Sigmoid colon (tissue), 7 donors: Measurements from ENCODE around the gene ANTXR2. TPM values are rescaled to one million over a fixed set of nuclear protein-coding genes. Genes with fewer than 3 reads are reported as not detected.
A peak's percentile ranks its signal among the peaks of the same experiment; 100 is the strongest.

Source experiments
- DNase-seq: peaks from one replicate; pipeline ENCODE4 v3.0.0-alpha.2; 2019
- H3K27ac ChIP-seq, 4 donors: fragments of 200-600 bp; sonication (generic); one replicate each; pipeline ENCODE4 v1.5.1; 2016 to 2019; ENCODE audit warnings: mild to moderate bottlenecking in 1 of 4
- H3K27me3 ChIP-seq, 3 donors: fragments of 200-600 bp; sonication (generic); one replicate each; pipeline ENCODE4 v1.5.1; 2019; ENCODE audit warnings: mild to moderate bottlenecking in 1 of 3
- H3K36me3 ChIP-seq, 4 donors: fragments of 200-600 bp; sonication (generic); one replicate each; pipeline ENCODE4 v1.5.1; 2016 to 2019
- H3K4me1 ChIP-seq, 4 donors: fragments of 200-600 bp; sonication (generic); one replicate each; pipeline ENCODE4 v1.5.1; 2017 to 2019
- H3K4me3 ChIP-seq, 4 donors: fragments of 200-600 bp; sonication (generic); one replicate each; pipeline ENCODE4 v1.5.1; 2017 to 2019; ENCODE audit warnings: mild to moderate bottlenecking in 2 of 4, moderate library complexity in 1 of 4
- H3K9me3 ChIP-seq, 4 donors: fragments of 200-600 bp in 3 of 4; sonication (generic) in 3 of 4; one replicate each; pipeline versions ENCODE4 v1.5.1 to v1.6.1; 2013 to 2019
- CTCF ChIP-seq, 4 experiments: fragments of 450-650 bp in 3 of 4; fragments of 200-600 bp in 1 of 4; IDR thresholded peaks; one replicate each; pipeline ENCODE4 v1.5.1; 2016 to 2019; ENCODE audit warnings: antibody characterized with exemption in 4 of 4, mild to moderate bottlenecking in 3 of 4, moderate library complexity in 2 of 4
- EP300 ChIP-seq, 4 donors: sonication (generic); formaldehyde crosslinking; IDR thresholded peaks; one replicate each; pipeline ENCODE4 v1.6.1; 2017; ENCODE audit warnings: antibody characterized with exemption in 4 of 4
- POLR2A ChIP-seq, 2 donors: fragments of 450-650 bp; IDR thresholded peaks; one replicate each; pipeline ENCODE4 v1.6.1; 2016; ENCODE audit warnings: antibody characterized with exemption in 2 of 2, mild to moderate bottlenecking in 2 of 2, moderate library complexity in 2 of 2
- POLR2AphosphoS5 ChIP-seq, 4 donors: sonication (generic); formaldehyde crosslinking; IDR thresholded peaks; one replicate each; pipeline ENCODE4 v1.6.1; 2017; ENCODE audit warnings: antibody characterized with exemption in 4 of 4
- WGBS, 2 donors: extraction: QIAGEN DNeasy Blood & Tissue Kit; methylation state at CpG; one replicate each; pipeline ENCODE4 v1.1.7; 2013; 5-methylcytosine and 5-hydroxymethylcytosine counted together
- intact Hi-C: fragments of 100-400 bp; cut with DNase I; formaldehyde crosslinking; loops from one replicate; pipeline ENCODE4 v1.15.1; 2023
- polyA plus RNA-seq, 3 donors: library from polyadenylated mRNA; stranded (reverse); fragments of 200-250 nt; gene quantifications; one replicate each; pipeline ENCODE4 v1.2.3, GENCODE V29; 2013
- total RNA-seq, 4 donors: library from RNA; depleted of rRNA; stranded (reverse); fragments of >200 nt; gene quantifications; one replicate each; pipeline ENCODE4 v1.1.0, GENCODE V29; 2016
- donor health status: healthy with polysubstance abuse.
- donor health status: Bipolar disorder and iron deficiency.
- donor health status: healthy.

ANTXR2 gene
- total and polyA plus RNA-seq, 7 donors, result 11.4 to 237 (median 170) TPM

GRCh38 chr4:80098635-80099034 lies 25.6 kb upstream of the ANTXR2 start:
- Histone ChIP-seq H3K27ac (no peak overlapping the region), H3K27me3 (no peaks in the 10 kb centered on the region), H3K9me3 (no peaks in the 10 kb centered on the region), H3K4me3 (no peak overlapping the region), H3K36me3 (no peaks in the 10 kb centered on the region), H3K4me1 (peaks cover 0 to 14% (median 9%) of the 10 kb centered on the region in 4 donors)
- no peak for TF ChIP-seq POLR2A (IDR thresholded peaks at IDR 0.05)
- TF ChIP-seq EP300 (IDR thresholded peaks at IDR 0.05), result no peak
- no peak for TF ChIP-seq POLR2AphosphoS5 (IDR thresholded peaks at IDR 0.05)
- TF ChIP-seq CTCF (IDR thresholded peaks at IDR 0.05), result no peak
- intact Hi-C loops, result no loop called here
- DNase-seq, result no peak
- 77 to 88% methylated on average over 1 of the region's 1 CpG for WGBS, 2 donors

GRCh38 chr4:80097400-80098177 lies 24.6 kb upstream of the ANTXR2 start:
- DNase-seq, result peak; percentile 74
- H3K36me3 ChIP-seq, result no peaks in the 10 kb centered on the region
- 63 to 79% methylated on average over 4 of the region's 4 CpGs for whole genome bisulfite sequencing, 2 donors
- intact Hi-C loops, result no loop called here
- H3K27me3 ChIP-seq, result no peaks in the 10 kb centered on the region
- H3K27ac ChIP-seq, result no peak overlapping the region
- H3K4me1 ChIP-seq, result peaks cover 0 to 14% (median 9%) of the 10 kb centered on the region in 4 donors
- no peak overlapping the region for H3K4me3 ChIP-seq
- H3K9me3 ChIP-seq, result no peaks in the 10 kb centered on the region
- TF ChIP-seq POLR2A (IDR thresholded peaks at IDR 0.05), result no peak
- no peak for TF ChIP-seq EP300 (IDR thresholded peaks at IDR 0.05)
- peak in 2 of 4 donors; percentile 10 to 13 for TF ChIP-seq POLR2AphosphoS5 (IDR thresholded peaks at IDR 0.05)

DNA sequence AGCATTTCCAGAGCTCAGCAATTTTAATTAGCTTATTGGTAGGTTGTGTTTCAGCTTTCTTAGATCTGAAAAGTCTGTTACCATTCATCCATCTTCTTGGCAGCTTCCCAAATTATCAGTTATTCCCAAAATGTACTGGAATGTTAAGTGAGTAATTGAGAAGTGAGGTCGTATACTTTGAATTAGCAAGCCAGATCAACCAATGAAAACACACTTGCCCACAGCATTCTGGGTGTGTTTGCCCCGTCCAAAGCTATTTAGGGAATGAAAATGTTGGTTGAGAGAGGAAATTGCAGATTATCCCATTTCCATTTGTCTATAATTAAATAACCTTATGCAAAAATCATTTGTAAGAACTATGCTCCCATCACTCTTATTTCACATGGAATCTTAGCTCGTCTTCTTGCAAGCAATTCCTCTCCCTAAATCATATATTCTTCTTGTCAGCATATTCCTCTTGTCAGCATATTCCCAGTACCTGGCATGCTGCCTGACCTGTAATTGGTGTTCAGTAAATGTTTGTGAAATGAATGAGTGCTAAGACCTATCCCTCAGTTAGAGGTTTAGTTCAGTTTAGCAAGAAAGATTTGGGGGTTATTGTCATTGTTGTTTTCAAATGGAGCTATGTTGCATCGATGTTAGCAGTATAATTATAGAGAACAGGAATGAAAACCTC lies 23.3 kb upstream of the ANTXR2 start:
- Histone ChIP-seq H3K4me1 (peaks cover 0 to 14% (median 9%) of the 10 kb centered on the region in 4 donors), H3K9me3 (no peaks in the 10 kb centered on the region), H3K4me3 (no peak overlapping the region), H3K27ac (no peak overlapping the region), H3K27me3 (no peaks in the 10 kb centered on the region), H3K36me3 (no peaks in the 10 kb centered on the region)
- no peak for TF ChIP-seq POLR2AphosphoS5 (IDR thresholded peaks at IDR 0.05)
- TF ChIP-seq POLR2A (IDR thresholded peaks at IDR 0.05), result no peak
- TF ChIP-seq EP300 (IDR thresholded peaks at IDR 0.05), result no peak
- TF ChIP-seq CTCF (IDR thresholded peaks at IDR 0.05), result no peak
- WGBS, 2 donors, result 42 to 68% methylated on average over 4 of the region's 4 CpGs
- no peak for DNase-seq
- intact Hi-C loops, result no loop called here

DNA sequence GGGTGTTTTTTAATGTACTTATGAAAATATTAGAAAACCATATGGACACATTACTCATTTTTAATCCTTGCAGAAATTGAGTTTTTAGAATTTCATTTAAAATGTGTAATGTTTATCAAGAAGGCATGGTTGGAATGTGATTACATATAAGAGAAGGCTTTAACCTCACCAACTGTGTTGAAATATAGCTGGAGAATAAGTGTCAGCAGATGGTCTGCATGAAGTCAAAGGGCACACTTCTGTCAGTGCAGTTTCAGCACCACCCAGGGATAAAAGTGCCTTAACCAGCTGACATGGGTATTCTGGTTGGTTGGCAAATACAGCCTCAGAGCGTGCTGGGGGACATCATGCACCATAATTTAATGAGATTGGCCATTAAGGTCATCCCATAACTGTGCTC lies 21.2 kb upstream of the ANTXR2 start:
- H3K4me1 ChIP-seq, result peaks cover 0 to 14% (median 9%) of the 10 kb centered on the region in 4 donors

More for the DNA sequence above, 21.2 kb upstream of the ANTXR2 start:
- Histone ChIP-seq H3K27ac (no peak overlapping the region), H3K9me3 (no peaks in the 10 kb centered on the region), H3K36me3 (no peaks in the 10 kb centered on the region), H3K4me3 (no peak overlapping the region), H3K27me3 (no peaks in the 10 kb centered on the region)
- intact Hi-C loops, result no loop called here
- 71% methylated on average over 1 of the region's 1 CpG for WGBS, 2 donors
- no peak for DNase-seq
- TF ChIP-seq CTCF (IDR thresholded peaks at IDR 0.05) (no peak), POLR2AphosphoS5 (IDR thresholded peaks at IDR 0.05) (no peak), EP300 (IDR thresholded peaks at IDR 0.05) (no peak), POLR2A (IDR thresholded peaks at IDR 0.05) (no peak)
